ENCODE results near the gene HECTD4. TPM values are rescaled to one million over a fixed set of nuclear protein-coding genes. Genes with fewer than 3 reads are reported as not detected.

HECTD4 gene
- total and polyA plus RNA-seq, 9 of the 15 experiments (the other 6 are each of a cell fraction or from before 2014, with no cell fraction given), result 3.5 to 33.3 (median 13.5) TPM

DNA sequence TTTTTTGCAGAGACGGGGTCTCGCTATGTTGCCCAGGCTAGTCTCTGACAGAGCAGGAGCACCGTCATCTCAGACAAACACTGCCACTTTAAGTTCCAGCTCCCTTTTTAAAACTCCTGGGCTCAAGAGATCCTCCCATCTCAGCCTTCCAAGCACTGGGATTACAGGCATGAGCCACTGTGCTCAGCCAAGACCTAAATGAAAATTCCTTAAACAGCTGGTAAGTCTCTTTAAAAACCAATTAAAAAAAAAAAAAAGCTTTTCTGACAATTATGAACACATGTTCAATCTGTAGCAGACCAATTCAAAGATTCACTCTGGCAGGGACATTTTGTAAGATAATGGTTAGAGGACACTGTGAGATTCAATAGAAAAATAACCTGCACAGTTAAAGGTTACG is 77.8 kb downstream of the HECTD4 start (continued):
- no peak for TF ChIP-seq FOXK2 (conservative IDR thresholded peaks at IDR 0.05 in 1 of 2, IDR thresholded peaks at IDR 0.05 in 1 of 2; ENCODE audit: low read depth in 2 of 2)
- no peak for TF ChIP-seq NR2F6 (CRISPR knock-in tag; IDR thresholded peaks at IDR 0.05)

DNA sequence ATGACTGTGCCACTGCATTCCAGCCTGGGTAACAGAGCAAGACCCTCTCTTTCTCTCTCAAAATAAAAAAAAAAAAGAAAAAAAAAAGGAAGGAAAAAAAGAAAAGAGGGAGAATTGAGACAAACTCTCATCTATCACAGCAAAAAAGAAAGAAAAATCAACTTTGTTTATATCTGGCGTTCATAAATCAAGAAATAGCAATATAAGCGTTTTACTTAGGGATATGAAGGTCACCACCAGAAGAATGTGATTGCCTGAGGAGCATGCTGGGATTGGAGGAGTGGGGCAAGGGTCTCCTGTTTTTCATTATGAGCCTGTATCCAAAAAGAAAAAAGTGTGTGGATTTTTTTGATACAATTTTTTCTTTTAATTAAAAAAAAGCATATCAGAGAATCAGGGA is 78.4 kb downstream of the HECTD4 start:
- WGBS (ENCODE audit: insufficient coverage, low coverage, missing lambda C conversion rate), result 80% methylated on average over 2 of the region's 2 CpGs

More for the DNA sequence above, 78.4 kb downstream of the HECTD4 start:
- DNase-seq (ENCODE audit: extremely low read depth in 1 of 4, low spot score in 3 of 4) (no peak), ATAC-seq (no peak), FAIRE-seq (no peak)
- Histone ChIP-seq H3K36me3 (ENCODE audit: control insufficient read depth, insufficient read depth, low read length) (peaks cover 40% of the 10 kb centered on the region; the same call in 2 of the 3 replicates), H3K4me1 (replicated peaks in 1 of 2; ENCODE audit: control insufficient read depth in 2 of 2, insufficient read depth in 2 of 2, low read length in 2 of 2) (no peaks in the 10 kb centered on the region), H4K20me1 (replicated peaks; ENCODE audit: control insufficient read depth, insufficient read depth, low read length) (no peaks in the 10 kb centered on the region), H2AFZ (ENCODE audit: low read depth, low read length) (no peak overlapping the region), H3K4me2 (ENCODE audit: insufficient read depth, low read length) (no peak overlapping the region), H3K9me3 (replicated peaks; ENCODE audit: control insufficient read depth, insufficient read depth, low read depth, low read length) (no peaks in the 10 kb centered on the region), H3K27me3 (ENCODE audit: control insufficient read depth in 2 of 2, insufficient read depth in 2 of 2, low read length in 2 of 2) (no peaks in the 10 kb centered on the region), H3K9ac (ENCODE audit: insufficient read depth in 1 of 2, low read depth in 2 of 2, low read length in 2 of 2) (no peak overlapping the region), H3K9me1 (ENCODE audit: control insufficient read depth, insufficient read depth, low read length) (no peaks in the 10 kb centered on the region), H3K4me3 (no peak overlapping the region), H3K79me2 (ENCODE audit: control insufficient read depth, insufficient read depth, low read length) (no peaks in the 10 kb centered on the region), H3K27ac (ENCODE audit: extremely low read depth, low read depth, low read length) (no peak overlapping the region)
- TF ChIP-seq HCFC1 (IDR thresholded peaks at IDR 0.05; ENCODE audit: low read depth, low read length) (no peak), C11orf30 (IDR thresholded peaks at IDR 0.05; ENCODE audit: low read depth) (peak; percentile 40; the same call in 1 of the 2 replicates), ZNF124 (CRISPR knock-in tag; IDR thresholded peaks at IDR 0.05) (no peak), ZFP1 (CRISPR knock-in tag; IDR thresholded peaks at IDR 0.05) (no peak), FIP1L1 (IDR thresholded peaks at IDR 0.05; ENCODE audit: low read depth, low read length, poor library complexity, severe bottlenecking) (no peak), CBFA2T3 (IDR thresholded peaks at IDR 0.05) (no peak), ZNF316 (IDR thresholded peaks at IDR 0.05) (peak; percentile 51)
- TF ChIP-seq, protein P1, sequence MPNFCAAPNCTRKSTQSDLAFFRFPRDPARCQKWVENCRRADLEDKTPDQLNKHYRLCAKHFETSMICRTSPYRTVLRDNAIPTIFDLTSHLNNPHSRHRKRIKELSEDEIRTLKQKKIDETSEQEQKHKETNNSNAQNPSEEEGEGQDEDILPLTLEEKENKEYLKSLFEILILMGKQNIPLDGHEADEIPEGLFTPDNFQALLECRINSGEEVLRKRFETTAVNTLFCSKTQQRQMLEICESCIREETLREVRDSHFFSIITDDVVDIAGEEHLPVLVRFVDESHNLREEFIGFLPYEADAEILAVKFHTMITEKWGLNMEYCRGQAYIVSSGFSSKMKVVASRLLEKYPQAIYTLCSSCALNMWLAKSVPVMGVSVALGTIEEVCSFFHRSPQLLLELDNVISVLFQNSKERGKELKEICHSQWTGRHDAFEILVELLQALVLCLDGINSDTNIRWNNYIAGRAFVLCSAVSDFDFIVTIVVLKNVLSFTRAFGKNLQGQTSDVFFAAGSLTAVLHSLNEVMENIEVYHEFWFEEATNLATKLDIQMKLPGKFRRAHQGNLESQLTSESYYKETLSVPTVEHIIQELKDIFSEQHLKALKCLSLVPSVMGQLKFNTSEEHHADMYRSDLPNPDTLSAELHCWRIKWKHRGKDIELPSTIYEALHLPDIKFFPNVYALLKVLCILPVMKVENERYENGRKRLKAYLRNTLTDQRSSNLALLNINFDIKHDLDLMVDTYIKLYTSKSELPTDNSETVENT (CRISPR knock-in tag; IDR thresholded peaks at IDR 0.05), result no peak
- TF ChIP-seq, protein P2, sequence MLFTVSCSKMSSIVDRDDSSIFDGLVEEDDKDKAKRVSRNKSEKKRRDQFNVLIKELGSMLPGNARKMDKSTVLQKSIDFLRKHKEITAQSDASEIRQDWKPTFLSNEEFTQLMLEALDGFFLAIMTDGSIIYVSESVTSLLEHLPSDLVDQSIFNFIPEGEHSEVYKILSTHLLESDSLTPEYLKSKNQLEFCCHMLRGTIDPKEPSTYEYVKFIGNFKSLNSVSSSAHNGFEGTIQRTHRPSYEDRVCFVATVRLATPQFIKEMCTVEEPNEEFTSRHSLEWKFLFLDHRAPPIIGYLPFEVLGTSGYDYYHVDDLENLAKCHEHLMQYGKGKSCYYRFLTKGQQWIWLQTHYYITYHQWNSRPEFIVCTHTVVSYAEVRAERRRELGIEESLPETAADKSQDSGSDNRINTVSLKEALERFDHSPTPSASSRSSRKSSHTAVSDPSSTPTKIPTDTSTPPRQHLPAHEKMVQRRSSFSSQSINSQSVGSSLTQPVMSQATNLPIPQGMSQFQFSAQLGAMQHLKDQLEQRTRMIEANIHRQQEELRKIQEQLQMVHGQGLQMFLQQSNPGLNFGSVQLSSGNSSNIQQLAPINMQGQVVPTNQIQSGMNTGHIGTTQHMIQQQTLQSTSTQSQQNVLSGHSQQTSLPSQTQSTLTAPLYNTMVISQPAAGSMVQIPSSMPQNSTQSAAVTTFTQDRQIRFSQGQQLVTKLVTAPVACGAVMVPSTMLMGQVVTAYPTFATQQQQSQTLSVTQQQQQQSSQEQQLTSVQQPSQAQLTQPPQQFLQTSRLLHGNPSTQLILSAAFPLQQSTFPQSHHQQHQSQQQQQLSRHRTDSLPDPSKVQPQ (CRISPR knock-in tag; IDR thresholded peaks at IDR 0.05; ENCODE audit: borderline replicate concordance), result no peak
- CTCF ChIA-PET (ENCODE audit: low intra/inter-chr PET ratio), result no interaction called here
- no TSS peak for BruUV-seq (replicated peaks)
- POLR2A ChIA-PET, result no interaction called here
- intact Hi-C loops (cut with micrococcal nuclease), result no loop called here
- in situ Hi-C loops (cut with MboI), result no loop called here

Data from K562 (cell line).